Right cardiac atrium (tissue), 5 donors: ENCODE data around the gene GPR18. TPM values are rescaled to one million over a fixed set of nuclear protein-coding genes. Genes with fewer than 3 reads are reported as not detected.

Experiments used
- ATAC-seq, 2 donors: fragments of 200-7000 bp; cut with Tn5 transposase; one replicate each; pipeline versions ENCODE4 v1.8.0 to v1.9.1; 2020; ENCODE audit warnings: moderate library complexity in 2 of 2, mild to moderate bottlenecking in 1 of 2
- DNase-seq, 3 donors: peaks; one replicate each; pipeline ENCODE4 v3.0.0-alpha.2; 2020
- H3K27ac ChIP-seq: one replicate; pipeline ENCODE4 v1.5.1; 2013; ENCODE audit warnings: mild to moderate bottlenecking, low read length, control low read depth, moderate library complexity
- H3K27me3 ChIP-seq: one replicate; pipeline ENCODE4 v1.6.1; 2013; ENCODE audit not compliant: control insufficient read depth, insufficient read depth
- H3K4me1 ChIP-seq: one replicate; pipeline ENCODE4 v1.6.1; 2013; ENCODE audit warnings: low read length; ENCODE audit not compliant: control insufficient read depth, insufficient read depth
- H3K4me3 ChIP-seq: one replicate; pipeline ENCODE4 v1.5.1; 2013; ENCODE audit warnings: low read length, control low read depth
- H3K9me3 ChIP-seq: one replicate; pipeline ENCODE4 v1.6.1; 2013; ENCODE audit warnings: low read length; ENCODE audit not compliant: control insufficient read depth
- WGBS: extraction: QIAGEN DNeasy Blood & Tissue Kit; methylation state at CpG from one replicate; pipeline ENCODE4 v1.1.7; 2013; 5-methylcytosine and 5-hydroxymethylcytosine counted together
- intact Hi-C, 4 donors: fragments of 100-400 bp; cut with DNase I; formaldehyde crosslinking; loops; one replicate each; pipeline versions ENCODE4 v1.11.0 to v1.14.0; 2022 to 2023
- polyA plus RNA-seq: library from polyadenylated mRNA; stranded (reverse); fragments of 200-250 nt; gene quantifications from one replicate; pipeline ENCODE4 v1.2.3, GENCODE V29; 2013
- total RNA-seq, 4 donors: library from RNA; stranded (reverse); fragmentation: NEBNext Ultra II Directional; extraction: Animal tissue kit (Norgen Biotek cat#: 25700); gene quantifications; one replicate each; pipeline ENCODE4 v1.2.1, GENCODE V29; 2021
- donor health status: healthy with polysubstance abuse.
- donor health status: DM: no; HTN: yes; CAD: no.
- donor health status: DM: no; HTN: no; CAD: no.
- donor health status: DM: no; HTN: yes; CAD: no; lungs with severe emphysema.
- donor health status: DM: yes; HTN: yes; CAD: no.

The GPR18 gene
- total and polyA plus RNA-seq, 5 donors, result 0.21 to 0.37 TPM; not detected in 3

DNA sequence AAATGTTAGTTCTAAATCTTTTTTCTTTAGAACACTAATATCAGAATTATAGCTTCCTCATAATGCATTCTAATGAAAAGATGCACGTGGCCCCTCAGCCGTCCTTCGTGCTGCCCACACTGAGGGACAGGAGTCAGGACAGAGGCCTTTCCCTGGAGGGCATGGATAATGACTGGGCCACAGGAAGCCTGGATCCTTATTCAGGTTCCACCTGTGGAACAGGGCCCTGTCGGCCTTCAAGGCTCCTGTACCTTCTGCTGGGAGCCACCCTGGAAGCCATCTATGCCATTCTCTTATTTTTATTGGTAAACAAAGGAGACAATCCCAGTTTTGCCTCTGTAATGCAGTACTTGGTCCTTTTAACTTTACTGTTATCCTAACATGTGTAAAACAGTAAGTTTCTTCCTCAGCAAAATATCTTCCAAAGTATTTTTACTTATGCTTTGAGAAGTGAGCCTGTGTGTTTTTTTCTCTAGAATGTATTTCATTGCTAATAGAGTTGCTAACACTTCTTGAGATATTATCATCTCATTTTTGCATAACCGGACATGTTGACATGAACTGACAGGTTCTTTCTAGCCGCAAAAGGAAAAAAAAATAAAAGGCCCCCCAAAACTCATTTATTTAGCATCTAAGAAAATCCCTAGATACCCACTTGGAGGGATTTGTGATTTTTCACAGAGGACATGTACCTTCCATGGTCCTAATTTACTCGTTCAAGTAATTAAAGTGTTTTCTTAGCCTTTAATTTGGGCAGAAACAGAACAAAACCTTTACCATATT is 43.1 kb upstream of the GPR18 start:
- Histone ChIP-seq H3K27ac (no peak overlapping the region), H3K27me3 (no peaks in the 10 kb centered on the region), H3K9me3 (no peaks in the 10 kb centered on the region), H3K4me3 (no peak overlapping the region), H3K4me1 (peaks cover 8% of the 10 kb centered on the region)
- DNase-seq (no peak), ATAC-seq (no peak)
- intact Hi-C loops, result no loop called here
- WGBS, result 87% methylated on average over 7 of the region's 7 CpGs

DNA sequence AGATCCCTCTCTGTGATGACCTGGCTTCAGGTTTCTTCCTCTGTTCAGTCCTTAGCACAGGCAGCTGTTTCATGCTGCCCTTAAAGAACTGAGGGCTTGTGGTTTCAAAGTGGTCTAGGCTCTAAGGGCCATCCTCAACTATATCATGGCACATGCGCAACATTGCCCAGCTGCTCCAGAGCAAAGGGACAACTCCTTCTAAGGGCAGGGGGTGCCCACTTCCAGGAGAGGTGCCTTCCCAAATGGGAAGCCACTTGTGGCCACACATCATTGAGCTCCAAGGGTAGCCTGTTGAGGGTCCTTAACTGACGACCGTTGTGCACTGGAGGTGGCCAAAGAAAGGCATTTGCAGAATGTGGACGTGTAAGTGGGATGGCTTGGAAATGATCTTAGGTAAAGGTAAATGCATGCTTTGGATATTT is 41.8 kb upstream of the GPR18 start:
- intact Hi-C loops, result no loop called here
- 76% methylated on average over 4 of the region's 4 CpGs for WGBS
- Histone ChIP-seq H3K27me3 (no peaks in the 10 kb centered on the region), H3K4me3 (no peak overlapping the region), H3K27ac (no peak overlapping the region), H3K4me1 (peaks cover 9% of the 10 kb centered on the region), H3K9me3 (no peaks in the 10 kb centered on the region)
- no peak for ATAC-seq
- DNase-seq, result no peak

GRCh38 chr13:99299256-99299919 is 41.2 kb upstream of the GPR18 start:
- Histone ChIP-seq H3K27me3 (no peaks in the 10 kb centered on the region), H3K4me1 (peaks cover 9% of the 10 kb centered on the region), H3K27ac (no peak overlapping the region), H3K4me3 (no peak overlapping the region), H3K9me3 (no peaks in the 10 kb centered on the region)
- DNase-seq, result no peak
- ATAC-seq, result no peak
- WGBS, result 87% methylated on average over 4 of the region's 4 CpGs
- intact Hi-C loops, result no loop called here

DNA sequence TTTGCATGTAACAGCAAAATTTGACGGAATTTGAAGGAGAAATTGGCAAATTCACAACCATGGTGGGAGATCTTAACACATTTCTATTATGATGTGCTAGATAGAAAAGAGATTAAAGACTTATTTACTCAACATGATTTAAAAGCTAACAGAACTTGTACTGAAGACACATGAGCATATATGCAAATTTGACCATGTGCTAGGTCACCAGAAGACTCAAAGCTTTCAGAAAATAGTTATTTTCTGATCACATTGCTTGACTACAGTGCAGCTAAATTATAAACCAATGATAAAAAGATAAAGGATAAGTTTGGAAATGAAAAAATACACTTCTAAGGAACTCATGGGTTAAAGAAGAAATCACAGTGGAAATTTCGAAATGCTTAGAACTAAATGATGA is 39.9 kb upstream of the GPR18 start:
- DNase-seq (no peak), ATAC-seq (no peak)
- no peaks in the 10 kb centered on the region for H3K9me3 ChIP-seq
- H3K4me1 ChIP-seq, result peaks cover 9% of the 10 kb centered on the region
- H3K27me3 ChIP-seq, result no peaks in the 10 kb centered on the region
- H3K27ac ChIP-seq, result no peak overlapping the region
- intact Hi-C loops, result no loop called here
- WGBS, result 88% methylated on average over 2 of the region's 2 CpGs
- H3K4me3 ChIP-seq, result no peak overlapping the region

GRCh38 chr13:99297331-99297730 is 39.2 kb upstream of the GPR18 start:
- intact Hi-C loops, result no loop called here

DNA sequence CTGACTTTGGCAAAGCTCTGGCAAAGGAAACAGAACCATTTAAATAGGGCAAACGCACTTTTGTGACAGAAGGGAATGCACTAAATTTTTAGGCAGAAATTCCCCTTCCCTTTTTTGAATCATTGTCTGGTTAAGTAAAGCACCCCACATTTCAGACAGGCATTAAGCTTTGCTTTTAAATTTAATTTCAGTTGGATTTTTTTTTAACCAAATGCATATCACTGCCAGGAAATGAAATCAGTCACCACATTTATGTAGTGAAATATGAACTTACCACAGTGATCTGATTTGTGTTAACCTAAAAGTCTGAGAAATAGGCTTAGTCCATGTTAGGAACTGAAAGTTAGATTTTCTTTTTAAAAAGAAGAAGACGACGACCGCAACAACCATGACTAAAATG is 38.2 kb upstream of the GPR18 start:
- H3K4me3 ChIP-seq, result no peak overlapping the region
- no peak overlapping the region for H3K27ac ChIP-seq
- no peaks in the 10 kb centered on the region for H3K27me3 ChIP-seq
- no peaks in the 10 kb centered on the region for H3K9me3 ChIP-seq
- DNase-seq (no peak), ATAC-seq (no peak)
- intact Hi-C loops, result no loop called here
- H3K4me1 ChIP-seq, result peaks cover 7% of the 10 kb centered on the region
- WGBS, result 74% methylated on average over 4 of the region's 4 CpGs

More at GRCh38 chr13:99297331-99297730, 39.2 kb upstream of the GPR18 start:
- peaks cover 7% of the 10 kb centered on the region for H3K4me1 ChIP-seq
- no peaks in the 10 kb centered on the region for H3K9me3 ChIP-seq
- ATAC-seq (no peak), DNase-seq (no peak)
- no peak overlapping the region for H3K4me3 ChIP-seq
- no peak overlapping the region for H3K27ac ChIP-seq
- no peaks in the 10 kb centered on the region for H3K27me3 ChIP-seq

- H3K27ac ChIP-seq, result no peak overlapping the region
- ATAC-seq (no peak), DNase-seq (no peak)
- H3K4me1 ChIP-seq, result peaks cover 7% of the 10 kb centered on the region
- H3K27me3 ChIP-seq, result no peaks in the 10 kb centered on the region
- H3K4me3 ChIP-seq, result no peak overlapping the region
- 94% methylated on average over 12 of the region's 12 CpGs for WGBS
- no peaks in the 10 kb centered on the region for H3K9me3 ChIP-seq
- intact Hi-C loops, result no loop called here
These were observed 37.5 kb upstream of the GPR18 start for GRCh38 chr13:99295488-99296252.

DNA sequence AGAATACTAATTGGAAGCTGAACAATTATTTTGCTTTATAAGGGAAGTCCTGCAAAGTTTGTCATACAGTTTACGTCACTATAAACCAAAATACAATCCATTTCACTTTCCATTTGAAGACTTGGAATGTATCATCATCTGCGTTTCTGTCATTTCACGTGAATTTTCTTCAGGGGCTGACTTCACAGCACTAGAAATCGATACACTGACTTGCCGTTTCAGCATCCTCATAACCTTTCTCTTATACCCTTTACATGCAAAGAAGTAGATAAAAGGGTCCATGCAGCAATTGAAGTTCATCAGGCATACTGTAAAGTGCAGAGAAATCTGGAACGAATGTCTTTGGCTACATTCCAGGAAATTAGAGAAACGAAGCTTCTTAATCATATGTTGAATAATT is 36.8 kb upstream of the GPR18 start:
- peaks cover 6% of the 10 kb centered on the region for H3K4me1 ChIP-seq

DNA sequence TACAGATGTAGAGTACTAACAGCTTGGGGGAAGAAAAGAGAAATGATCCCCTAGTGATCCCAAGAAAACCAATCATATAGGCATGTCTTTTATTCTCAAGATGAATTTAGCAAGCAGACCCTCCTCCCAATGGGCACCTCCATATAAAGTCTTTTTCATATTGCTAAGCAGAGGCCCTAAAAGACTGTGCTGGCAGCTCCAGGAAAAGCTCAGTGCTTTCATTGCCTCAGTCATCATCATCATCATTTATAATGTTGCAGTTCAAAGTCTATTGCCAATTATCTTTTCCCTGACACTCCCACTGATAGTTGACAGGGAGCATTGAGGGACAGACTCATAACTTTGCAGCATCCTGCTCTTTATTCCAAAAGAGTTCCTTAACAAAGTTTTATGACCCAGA is 36.0 kb upstream of the GPR18 start:
- intact Hi-C loops, result no loop called here
- ATAC-seq, result no peak
- H3K4me3 ChIP-seq, result no peak overlapping the region
- no peaks in the 10 kb centered on the region for H3K27me3 ChIP-seq
- H3K27ac ChIP-seq, result no peak overlapping the region
- no peak for DNase-seq
- H3K4me1 ChIP-seq, result peaks cover 1% of the 10 kb centered on the region
- H3K9me3 ChIP-seq, result no peaks in the 10 kb centered on the region

More for the DNA sequence above, 36.8 kb upstream of the GPR18 start:
- H3K9me3 ChIP-seq, result no peaks in the 10 kb centered on the region
- intact Hi-C loops, result no loop called here
- no peaks in the 10 kb centered on the region for H3K27me3 ChIP-seq
- ATAC-seq (no peak), DNase-seq (no peak)
- H3K27ac ChIP-seq, result no peak overlapping the region
- 76% methylated on average over 7 of the region's 7 CpGs for WGBS
- H3K4me3 ChIP-seq, result no peak overlapping the region

GRCh38 chr13:99293178-99293577 is 35.0 kb upstream of the GPR18 start:
- no peak for ATAC-seq

GRCh38 chr13:99290894-99291293 is 32.7 kb upstream of the GPR18 start:
- H3K27me3 ChIP-seq, result no peaks in the 10 kb centered on the region
- H3K9me3 ChIP-seq, result no peaks in the 10 kb centered on the region
- no peak overlapping the region for H3K27ac ChIP-seq
- intact Hi-C loops, result no loop called here
- peaks cover 1% of the 10 kb centered on the region for H3K4me1 ChIP-seq
- H3K4me3 ChIP-seq, result no peak overlapping the region
- ATAC-seq (no peak), DNase-seq (no peak)
- WGBS, result 83% methylated on average over 3 of the region's 3 CpGs

More at GRCh38 chr13:99293178-99293577, 35.0 kb upstream of the GPR18 start:
- intact Hi-C loops, result no loop called here
- H3K27ac ChIP-seq, result no peak overlapping the region
- no peak for DNase-seq
- H3K9me3 ChIP-seq, result no peaks in the 10 kb centered on the region
- peaks cover 1% of the 10 kb centered on the region for H3K4me1 ChIP-seq
- no peaks in the 10 kb centered on the region for H3K27me3 ChIP-seq
- no peak overlapping the region for H3K4me3 ChIP-seq
- 89% methylated on average over 2 of the region's 2 CpGs for WGBS
